Kidney epithelial cell (primary cell): ENCODE measurements around the gene TSPYL4. TPM values are rescaled to one million over a fixed set of nuclear protein-coding genes. Genes with fewer than 3 reads are reported as not detected.

Experiments used
- DNase-seq: peaks from one replicate; pipeline ENCODE4 v3.0.0-alpha.2; 2010; ENCODE audit warnings: low read depth
- H3K27me3 ChIP-seq: 2 replicates; pipeline ENCODE4 v1.6.0; 2011; ENCODE audit warnings: low read length; ENCODE audit not compliant: control insufficient read depth, insufficient read depth
- H3K36me3 ChIP-seq: 2 replicates; pipeline ENCODE4 v1.5.1; 2011; ENCODE audit warnings: low read length; ENCODE audit not compliant: control insufficient read depth, insufficient read depth
- H3K4me3 ChIP-seq: 2 replicates; pipeline ENCODE4 v1.5.1; 2011; ENCODE audit warnings: low read depth, mild to moderate bottlenecking, control low read depth, low read length
- total RNA-seq: library from RNA; depleted of rRNA; stranded (reverse); fragments of >200 nt; gene quantifications from 2 replicates; pipeline ENCODE4 v1.2.3, GENCODE V29; 2015
- TF ChIP-seq, protein P1 (sequence below): IDR thresholded peaks from 2 replicates; pipeline ENCODE4 v1.5.1; 2011; ENCODE audit warnings: mild to moderate bottlenecking, moderate library complexity, low read length, control low read depth, inconsistent platforms; ENCODE audit not compliant: insufficient read depth, poor library complexity, severe bottlenecking

TSPYL4 gene
- total RNA-seq, 1 donor from 2014 or later = 13.5 TPM

DNA sequence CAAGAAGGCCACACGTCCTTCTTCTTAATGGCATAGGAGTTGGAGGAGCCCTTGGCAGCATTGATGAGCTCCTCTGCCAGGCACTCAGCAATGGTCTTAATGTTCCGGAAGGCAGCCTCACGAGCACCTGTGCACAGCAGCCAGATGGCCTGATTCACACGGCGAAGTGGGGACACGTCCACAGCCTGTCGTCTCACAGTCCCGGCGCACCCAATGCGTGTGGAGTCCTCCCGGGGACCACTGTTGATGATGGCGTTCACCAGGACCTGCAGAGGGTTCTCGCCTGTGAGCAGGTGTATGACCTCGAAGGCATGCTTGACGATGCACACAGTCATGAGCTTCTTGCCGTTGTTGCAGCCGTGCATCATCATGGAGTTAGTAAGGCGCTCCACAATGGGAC lies 4.6 kb upstream of the TSPYL4 start:
- DNase-seq = no peak
- Histone ChIP-seq H3K27me3 (no peaks in the 10 kb centered on the region), H3K4me3 (no peak overlapping the region), H3K36me3 (no peaks in the 10 kb centered on the region)
- TF ChIP-seq, protein P1, sequence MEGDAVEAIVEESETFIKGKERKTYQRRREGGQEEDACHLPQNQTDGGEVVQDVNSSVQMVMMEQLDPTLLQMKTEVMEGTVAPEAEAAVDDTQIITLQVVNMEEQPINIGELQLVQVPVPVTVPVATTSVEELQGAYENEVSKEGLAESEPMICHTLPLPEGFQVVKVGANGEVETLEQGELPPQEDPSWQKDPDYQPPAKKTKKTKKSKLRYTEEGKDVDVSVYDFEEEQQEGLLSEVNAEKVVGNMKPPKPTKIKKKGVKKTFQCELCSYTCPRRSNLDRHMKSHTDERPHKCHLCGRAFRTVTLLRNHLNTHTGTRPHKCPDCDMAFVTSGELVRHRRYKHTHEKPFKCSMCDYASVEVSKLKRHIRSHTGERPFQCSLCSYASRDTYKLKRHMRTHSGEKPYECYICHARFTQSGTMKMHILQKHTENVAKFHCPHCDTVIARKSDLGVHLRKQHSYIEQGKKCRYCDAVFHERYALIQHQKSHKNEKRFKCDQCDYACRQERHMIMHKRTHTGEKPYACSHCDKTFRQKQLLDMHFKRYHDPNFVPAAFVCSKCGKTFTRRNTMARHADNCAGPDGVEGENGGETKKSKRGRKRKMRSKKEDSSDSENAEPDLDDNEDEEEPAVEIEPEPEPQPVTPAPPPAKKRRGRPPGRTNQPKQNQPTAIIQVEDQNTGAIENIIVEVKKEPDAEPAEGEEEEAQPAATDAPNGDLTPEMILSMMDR = no peak

DNA sequence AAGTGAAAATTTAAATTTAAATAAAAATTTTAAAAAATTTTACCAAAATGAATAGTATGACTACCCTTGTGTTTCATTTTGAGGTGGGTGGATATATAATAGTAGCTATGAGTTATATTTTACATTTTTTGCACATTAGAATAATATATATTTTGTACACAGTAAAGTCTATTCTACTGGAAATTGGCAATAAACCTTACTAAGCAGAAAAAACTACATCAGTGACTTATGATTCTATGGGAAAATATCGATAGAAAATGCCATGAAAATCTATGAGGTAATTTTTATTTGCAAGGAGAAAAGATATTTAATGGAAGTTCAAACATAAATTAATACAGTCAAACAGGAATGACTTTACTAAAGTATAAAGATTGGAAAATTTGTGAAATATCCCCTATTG lies 2.8 kb upstream of the TSPYL4 start:
- H3K4me3 ChIP-seq = no peak overlapping the region
- no peaks in the 10 kb centered on the region for H3K36me3 ChIP-seq
- DNase-seq = no peak
- no peaks in the 10 kb centered on the region for H3K27me3 ChIP-seq
- TF ChIP-seq, protein P1 = no peak

DNA sequence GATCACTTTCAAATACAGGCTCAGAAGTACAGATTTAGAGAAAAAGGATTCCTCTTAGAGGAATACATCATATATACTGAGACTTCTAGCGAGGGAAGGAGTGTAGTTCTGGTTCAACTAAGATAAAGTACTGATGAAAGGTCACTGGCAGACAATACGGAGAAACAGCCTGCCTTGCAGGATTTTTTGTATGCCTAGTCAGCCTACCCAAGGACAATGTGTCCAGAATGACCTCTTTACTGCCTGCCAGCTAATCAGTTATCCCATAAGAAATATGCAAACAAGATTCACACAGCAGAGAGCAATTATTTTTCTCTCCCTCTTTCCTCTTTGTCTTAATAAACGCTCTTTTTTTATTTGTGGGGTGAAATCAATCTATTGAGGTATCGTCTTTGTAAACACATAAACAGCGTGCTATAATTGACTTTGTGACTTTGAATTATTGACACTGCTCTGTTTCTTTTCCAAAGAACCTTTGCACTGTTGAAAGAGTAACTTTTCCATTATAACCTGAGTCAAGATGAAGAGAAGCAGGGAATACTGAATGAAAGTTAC lies 1.4 kb upstream of the TSPYL4 start:
- TF ChIP-seq, protein P1 = no peak

DNA sequence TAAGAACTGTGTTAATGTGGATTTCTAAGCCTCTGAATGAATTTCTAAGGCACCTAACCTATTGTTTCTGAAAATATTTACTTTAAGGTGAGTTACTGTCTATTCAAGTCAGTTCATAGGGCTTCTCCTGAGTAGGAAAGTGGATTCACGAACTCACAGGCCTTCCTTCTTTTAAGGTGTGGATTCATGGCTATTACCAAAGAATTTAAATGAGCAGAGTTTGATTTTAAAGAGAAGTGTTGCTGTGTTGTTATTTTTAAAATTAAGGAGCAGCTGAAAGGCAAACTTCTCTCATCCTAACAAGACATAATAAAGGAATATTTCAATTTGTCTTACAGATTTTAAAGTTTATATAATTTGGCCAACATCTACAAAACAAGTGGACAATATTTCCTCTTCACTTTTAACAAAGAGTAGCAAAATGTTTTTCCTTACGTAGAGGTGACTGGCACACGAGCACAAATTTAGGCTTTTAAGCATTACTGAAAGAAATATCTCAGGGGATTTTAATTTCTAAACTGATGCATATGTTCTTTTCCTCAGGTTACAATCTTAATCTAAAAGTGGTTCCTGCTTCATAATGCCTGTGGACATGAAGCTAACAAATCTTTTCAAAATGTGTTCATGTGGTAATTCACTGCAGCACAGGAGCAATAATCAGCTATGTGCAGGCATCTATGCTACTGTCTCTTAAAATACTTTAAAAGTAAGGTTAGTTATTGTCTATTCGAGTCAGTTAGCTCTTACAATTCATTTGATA lies 602 bp upstream of the TSPYL4 start:
- Histone ChIP-seq H3K36me3 (peaks cover 2% of the 10 kb centered on the region), H3K27me3 (no peaks in the 10 kb centered on the region), H3K4me3 (peak overlapping the region; percentile 78)
- TF ChIP-seq, protein P1 = no peak
- DNase-seq = no peak

More for the DNA sequence above, 1.4 kb upstream of the TSPYL4 start:
- DNase-seq = no peak
- H3K36me3 ChIP-seq = peaks cover 2% of the 10 kb centered on the region
- peak overlapping the region; percentile 2 for H3K4me3 ChIP-seq
- H3K27me3 ChIP-seq = no peaks in the 10 kb centered on the region

DNA sequence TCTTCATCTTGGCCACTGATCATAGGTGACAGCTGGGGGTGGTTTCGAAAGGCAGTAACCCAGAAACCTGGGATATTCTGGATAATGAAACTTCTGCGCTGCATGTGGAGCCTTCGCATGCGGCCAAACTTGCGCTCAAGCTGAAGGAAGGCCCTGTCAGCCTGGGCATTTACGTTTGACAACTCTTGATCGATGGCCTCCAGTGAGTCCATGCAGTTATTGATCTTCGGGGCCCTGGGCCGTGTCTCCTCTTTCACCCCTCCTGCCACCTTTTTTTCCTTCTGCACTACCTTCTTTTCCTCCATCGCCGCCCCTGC lies 729 bp downstream of the TSPYL4 start:
- TF ChIP-seq, protein P1 = no peak
- Histone ChIP-seq H3K4me3 (peak overlapping the region; percentile 78), H3K27me3 (no peaks in the 10 kb centered on the region), H3K36me3 (peaks cover 2% of the 10 kb centered on the region)
- DNase-seq = no peak
